CD4-positive, alpha-beta T cell (primary cell): ENCODE data around the gene ZC3H4. TPM values are rescaled to one million over a fixed set of nuclear protein-coding genes. Genes with fewer than 3 reads are reported as not detected.
A peak's percentile ranks its signal among the peaks of the same experiment; 100 is the strongest.

Experiments
- ATAC-seq: fragments of 200-7000 bp; cut with Tn5 transposase; one replicate; pipeline ENCODE4 v1.10.0; 2022; ENCODE audit warnings: mild to moderate bottlenecking; ENCODE audit not compliant: poor library complexity
- CTCF ChIA-PET: fragments of 350-600 bp; sonication (Branson Sonifier 250); formaldehyde crosslinking; loops from one replicate; lab custom pipeline; 2021; ENCODE audit warnings: antibody characterized with exemption, inconsistent platforms; lab: Charles Lee
- POLR2A ChIA-PET: fragments of 350-600 bp; sonication (Branson Sonifier 250); formaldehyde crosslinking; loops from one replicate; lab custom pipeline; 2021; ENCODE audit warnings: antibody characterized with exemption, inconsistent platforms; lab: Charles Lee
- DNase-seq, 14 experiments: peaks; one replicate each; pipeline ENCODE4 v3.0.0-alpha.2; 2013 to 2020; ENCODE audit warnings: mixed read lengths in 2 of 14
- H3K27ac ChIP-seq, 2 donors: one replicate each; pipeline versions ENCODE4 v1.5.1 to v1.7.0; 2013; ENCODE audit warnings: low read length in 2 of 2, low read depth in 1 of 2, mild to moderate bottlenecking in 1 of 2
- H3K27me3 ChIP-seq, 2 experiments: 1 replicate in 1 of 2; 2 replicates in 1 of 2; pipeline versions ENCODE4 v1.6.1 to v1.7.0; 2013; ENCODE audit warnings: low read length in 2 of 2, control low read depth in 1 of 2, mild to moderate bottlenecking in 1 of 2, moderate library complexity in 1 of 2; ENCODE audit not compliant: insufficient read depth in 2 of 2, control insufficient read depth in 1 of 2
- H3K36me3 ChIP-seq: one replicate; pipeline ENCODE4 v1.6.1; 2013; ENCODE audit warnings: low read length, control low read depth; ENCODE audit not compliant: insufficient read depth
- H3K4me1 ChIP-seq: one replicate; pipeline ENCODE4 v1.6.1; 2013; ENCODE audit warnings: low read length, control low read depth; ENCODE audit not compliant: insufficient read depth
- H3K4me3 ChIP-seq: one replicate; pipeline ENCODE4 v1.5.1; 2013; ENCODE audit warnings: mild to moderate bottlenecking, low read length, moderate library complexity
- H3K9me3 ChIP-seq, 2 experiments: 1 replicate in 1 of 2; 2 replicates in 1 of 2; pipeline versions ENCODE4 v1.6.1 to v1.7.0; 2013; ENCODE audit warnings: low read length in 2 of 2, mild to moderate bottlenecking in 2 of 2, control low read depth in 1 of 2, moderate library complexity in 1 of 2; ENCODE audit not compliant: control insufficient read depth in 1 of 2, insufficient read depth in 1 of 2
- H3K27ac Mint-ChIP-seq: one replicate; pipeline ENCODE4 v1.8.0; 2020; ENCODE audit warnings: mixed read lengths
- H3K27me3 Mint-ChIP-seq: one replicate; pipeline ENCODE4 v1.8.0; 2021; ENCODE audit warnings: mixed read lengths
- H3K36me3 Mint-ChIP-seq: one replicate; pipeline ENCODE4 v1.8.0; 2021; ENCODE audit warnings: low read depth, mixed read lengths
- H3K4me1 Mint-ChIP-seq: one replicate; pipeline ENCODE4 v1.8.0; 2021; ENCODE audit warnings: low read depth, mixed read lengths
- H3K4me3 Mint-ChIP-seq: one replicate; pipeline ENCODE4 v1.8.0; 2020; ENCODE audit warnings: mild to moderate bottlenecking, mixed read lengths
- H3K9me3 Mint-ChIP-seq: one replicate; pipeline ENCODE4 v1.8.0; 2020; ENCODE audit warnings: mixed read lengths
- CTCF ChIP-seq: fragments of 200-600 bp; IDR thresholded peaks from one replicate; pipeline ENCODE4 v1.8.0; 2022; ENCODE audit warnings: antibody characterized with exemption, mild to moderate bottlenecking
- intact Hi-C, 2 experiments: fragments of 100-400 bp; cut with DNase I in 1 of 2; cut with micrococcal nuclease in 1 of 2; formaldehyde crosslinking; loops; one replicate each; pipeline versions ENCODE4 v1.15.1 to v1.9.0; 2023 to 2025; cut with DNase I, micrococcal nuclease
- total RNA-seq, 174 experiments: library from RNA in 2 of 174; stranded (reverse) in 2 of 174; gene quantifications; one replicate each; pipeline ENCODE4 v1.2.3 and lab custom pipeline; 2021 to 2026

Gene ZC3H4
- total RNA-seq, 2 experiments from 2014 or later, result 39.4 to 43.7 TPM

- no peak for ATAC-seq
- Mint-ChIP-seq H3K27ac (no peak overlapping the region), H3K36me3 (no peaks in the 10 kb centered on the region), H3K4me1 (peaks cover 10% of the 10 kb centered on the region), H3K9me3 (no peaks in the 10 kb centered on the region), H3K27me3 (peaks cover 45% of the 10 kb centered on the region), H3K4me3 (peak overlapping the region; percentile 43)
- CTCF ChIA-PET, result no interaction called here
- H3K27ac ChIP-seq, result no peak overlapping the region
- H3K27me3 ChIP-seq, result peaks cover 36 to 42% of the 10 kb centered on the region in 2 experiments
- DNase-seq, result peak in 1 of 14 experiments; percentile 11
- TF ChIP-seq CTCF, result no peak
- no peaks in the 10 kb centered on the region for H3K36me3 ChIP-seq
- peaks cover 39% of the 10 kb centered on the region for H3K4me1 ChIP-seq
- intact Hi-C loops, result loop anchor here in 1 of 2 experiments (10.0 kb wide), 1 partner anchor 86 kb away; no protein-coding TSS in a partner anchor
- no peaks in the 10 kb centered on the region for H3K9me3 ChIP-seq
- POLR2A ChIA-PET, result no interaction called here
- H3K4me3 ChIP-seq, result no peak overlapping the region
Measured at GRCh38 chr19:47018923-47019322, 94.7 kb downstream of the ZC3H4 start.

Other genes with a start within 250 kb of the ZC3H4 start
- gene NPAS1, start 93.9 kb downstream of the ZC3H4 start, total RNA-seq, result 1 to 10 TPM; 1.1 to 2.1 TPM
- gene TMEM160, start 65.2 kb downstream of the ZC3H4 start, total RNA-seq, result 10 to 100 TPM; 18.0 to 18.1 TPM
- gene SAE1, start 17.1 kb upstream of the ZC3H4 start, total RNA-seq, result 10 to 100 TPM; 29.6 to 30.9 TPM
- 10 to 100 TPM; 39.8 to 42.1 TPM for gene BBC3, start 117.4 kb upstream of the ZC3H4 start, total RNA-seq
- 10 to 100 TPM; 68.5 to 74.3 TPM for gene CCDC9, start 142.7 kb upstream of the ZC3H4 start, total RNA-seq
- 10 to 100 TPM; 16.9 to 19.3 TPM for gene INAFM1, start 161.1 kb upstream of the ZC3H4 start, total RNA-seq
- 1 to 10 TPM; 4.4 to 5.8 TPM for gene C5AR1, start 196.1 kb upstream of the ZC3H4 start, total RNA-seq
- under 1 TPM; 0.06 to 0.19 TPM for gene C5AR2, start 218.4 kb upstream of the ZC3H4 start, total RNA-seq
- 1 to 10 TPM; 6.8 to 8.2 TPM for gene DHX34, start 235.5 kb upstream of the ZC3H4 start, total RNA-seq